ENCODE data around the gene TNNC2.

Gene TNNC2

GRCh38 chr20:45867136-45867818, 40.2 kb upstream of the TNNC2 start:
- Histone ChIP-seq H3K18ac (ENCODE audit: low read length) (no peak overlapping the region), H3K27ac (ENCODE audit: low read depth, low read length) (no peak overlapping the region)
- no CpG with 5 or more reads among the region's 6 CpGs for WGBS (ENCODE audit: extremely low coverage, insufficient coverage, low lambda C conversion rate)

GRCh38 chr20:45866454-45866853, 39.3 kb upstream of the TNNC2 start:
- Histone ChIP-seq H3K27me3 (ENCODE audit: insufficient read depth, low read length, poor library complexity) (no peaks in the 10 kb centered on the region), H3K9ac (ENCODE audit: low read length) (no peak overlapping the region)
- WGBS (ENCODE audit: extremely low coverage, insufficient coverage, low lambda C conversion rate), result no CpG with 5 or more reads among the region's 5 CpGs

More at GRCh38 chr20:45867136-45867818, 40.2 kb upstream of the TNNC2 start:
- Histone ChIP-seq H3K79me1 (ENCODE audit: low read length) (no peaks in the 10 kb centered on the region), H3K4me3 (ENCODE audit: low read length) (no peak overlapping the region), H3K79me2 (ENCODE audit: control insufficient read depth, insufficient read depth, low read length) (no peaks in the 10 kb centered on the region), H3K4me1 (ENCODE audit: control insufficient read depth, low read depth, low read length) (no peaks in the 10 kb centered on the region), H2BK15ac (replicated peaks; ENCODE audit: low read depth) (no peak overlapping the region), H4K8ac (ENCODE audit: low read depth, low read length) (no peak overlapping the region), H3K36me3 (ENCODE audit: control insufficient read depth, insufficient read depth, low read length) (no peaks in the 10 kb centered on the region), H3K27me3 (ENCODE audit: insufficient read depth, low read length, poor library complexity) (no peaks in the 10 kb centered on the region), H4K5ac (ENCODE audit: low read length) (no peak overlapping the region), H2BK120ac (ENCODE audit: low read depth, low read length) (no peak overlapping the region), H3K56ac (ENCODE audit: low read length) (no peak overlapping the region), H2AK5ac (ENCODE audit: low read length) (no peak overlapping the region), H3K4me2 (ENCODE audit: low read length) (no peak overlapping the region), H2BK5ac (ENCODE audit: low read length) (no peak overlapping the region), H3K4ac (ENCODE audit: low read depth, low read length) (no peak overlapping the region), H3K9ac (ENCODE audit: low read length) (no peak overlapping the region), H3K23ac (ENCODE audit: low read length) (no peak overlapping the region)
- no peak for DNase-seq

GRCh38 chr20:45863543-45864470, 36.7 kb upstream of the TNNC2 start:
- no peak overlapping the region for H3K18ac ChIP-seq (ENCODE audit: low read length)
- no peak overlapping the region for H2BK15ac ChIP-seq (replicated peaks; ENCODE audit: low read depth)
- H3K4me2 ChIP-seq (ENCODE audit: low read length), result no peak overlapping the region
- no peak overlapping the region for H2AK5ac ChIP-seq (ENCODE audit: low read length)
- H3K27ac ChIP-seq (ENCODE audit: low read depth, low read length), result no peak overlapping the region
- no peaks in the 10 kb centered on the region for H3K36me3 ChIP-seq (ENCODE audit: control insufficient read depth, insufficient read depth, low read length)
- no peak overlapping the region for H2BK120ac ChIP-seq (ENCODE audit: low read depth, low read length)
- no peaks in the 10 kb centered on the region for H3K27me3 ChIP-seq (ENCODE audit: insufficient read depth, low read length, poor library complexity)
- no peak for DNase-seq
- H3K56ac ChIP-seq (ENCODE audit: low read length), result no peak overlapping the region
- no CpG with 5 or more reads among the region's 7 CpGs for WGBS (ENCODE audit: extremely low coverage, insufficient coverage, low lambda C conversion rate)
- no peaks in the 10 kb centered on the region for H3K79me1 ChIP-seq (ENCODE audit: low read length)
- no peak overlapping the region for H3K4ac ChIP-seq (ENCODE audit: low read depth, low read length)
- no peak overlapping the region for H4K8ac ChIP-seq (ENCODE audit: low read depth, low read length)
- H3K23ac ChIP-seq (ENCODE audit: low read length), result no peak overlapping the region
- H4K5ac ChIP-seq (ENCODE audit: low read length), result no peak overlapping the region
- no peak overlapping the region for H2BK5ac ChIP-seq (ENCODE audit: low read length)
- H3K79me2 ChIP-seq (ENCODE audit: control insufficient read depth, insufficient read depth, low read length), result no peaks in the 10 kb centered on the region
- no peak overlapping the region for H3K4me3 ChIP-seq (ENCODE audit: low read length)
- no peaks in the 10 kb centered on the region for H3K4me1 ChIP-seq (ENCODE audit: control insufficient read depth, low read depth, low read length)
- no peak overlapping the region for H3K9ac ChIP-seq (ENCODE audit: low read length)

More at GRCh38 chr20:45866454-45866853, 39.3 kb upstream of the TNNC2 start:
- H3K4me3 ChIP-seq (ENCODE audit: low read length), result no peak overlapping the region
- H3K18ac ChIP-seq (ENCODE audit: low read length), result no peak overlapping the region
- H2BK5ac ChIP-seq (ENCODE audit: low read length), result no peak overlapping the region
- H3K56ac ChIP-seq (ENCODE audit: low read length), result no peak overlapping the region
- no peaks in the 10 kb centered on the region for H3K36me3 ChIP-seq (ENCODE audit: control insufficient read depth, insufficient read depth, low read length)
- no peak for DNase-seq
- H2BK15ac ChIP-seq (replicated peaks; ENCODE audit: low read depth), result no peak overlapping the region
- H3K79me1 ChIP-seq (ENCODE audit: low read length), result no peaks in the 10 kb centered on the region
- H3K4me2 ChIP-seq (ENCODE audit: low read length), result no peak overlapping the region
- H2BK120ac ChIP-seq (ENCODE audit: low read depth, low read length), result no peak overlapping the region
- H4K5ac ChIP-seq (ENCODE audit: low read length), result no peak overlapping the region
- no peak overlapping the region for H4K8ac ChIP-seq (ENCODE audit: low read depth, low read length)
- no peak overlapping the region for H3K4ac ChIP-seq (ENCODE audit: low read depth, low read length)
- H3K23ac ChIP-seq (ENCODE audit: low read length), result no peak overlapping the region
- no peak overlapping the region for H3K27ac ChIP-seq (ENCODE audit: low read depth, low read length)
- no peaks in the 10 kb centered on the region for H3K4me1 ChIP-seq (ENCODE audit: control insufficient read depth, low read depth, low read length)
- no peaks in the 10 kb centered on the region for H3K79me2 ChIP-seq (ENCODE audit: control insufficient read depth, insufficient read depth, low read length)
- H2AK5ac ChIP-seq (ENCODE audit: low read length), result no peak overlapping the region

- Histone ChIP-seq H3K79me1 (ENCODE audit: low read length) (peaks cover 3% of the 10 kb centered on the region), H3K79me2 (ENCODE audit: control insufficient read depth, insufficient read depth, low read length) (peaks cover 2% of the 10 kb centered on the region), H4K5ac (ENCODE audit: low read length) (no peak overlapping the region), H3K18ac (ENCODE audit: low read length) (no peak overlapping the region), H2BK5ac (ENCODE audit: low read length) (no peak overlapping the region), H4K8ac (ENCODE audit: low read depth, low read length) (no peak overlapping the region), H3K23ac (ENCODE audit: low read length) (no peak overlapping the region), H3K27me3 (ENCODE audit: insufficient read depth, low read length, poor library complexity) (no peaks in the 10 kb centered on the region), H3K4me1 (ENCODE audit: control insufficient read depth, low read depth, low read length) (no peaks in the 10 kb centered on the region), H3K4me2 (ENCODE audit: low read length) (no peak overlapping the region), H3K4me3 (ENCODE audit: low read length) (no peak overlapping the region), H3K9ac (ENCODE audit: low read length) (no peak overlapping the region), H2BK120ac (ENCODE audit: low read depth, low read length) (no peak overlapping the region), H3K27ac (ENCODE audit: low read depth, low read length) (no peak overlapping the region), H3K36me3 (ENCODE audit: control insufficient read depth, insufficient read depth, low read length) (no peaks in the 10 kb centered on the region), H2BK15ac (replicated peaks; ENCODE audit: low read depth) (no peak overlapping the region), H3K4ac (ENCODE audit: low read depth, low read length) (no peak overlapping the region), H3K56ac (ENCODE audit: low read length) (no peak overlapping the region), H2AK5ac (ENCODE audit: low read length) (no peak overlapping the region)
- DNase-seq, result no peak
- no CpG with 5 or more reads among the region's 7 CpGs for WGBS (ENCODE audit: extremely low coverage, insufficient coverage, low lambda C conversion rate)
These were observed 34.3 kb upstream of the TNNC2 start for GRCh38 chr20:45861221-45862075.

GRCh38 chr20:45860560-45861220, 33.6 kb upstream of the TNNC2 start:
- no peak for DNase-seq
- Histone ChIP-seq H2AK5ac (ENCODE audit: low read length) (no peak overlapping the region), H3K79me2 (ENCODE audit: control insufficient read depth, insufficient read depth, low read length) (peaks cover 2% of the 10 kb centered on the region), H3K18ac (ENCODE audit: low read length) (no peak overlapping the region), H3K4ac (ENCODE audit: low read depth, low read length) (no peak overlapping the region), H4K8ac (ENCODE audit: low read depth, low read length) (no peak overlapping the region), H4K5ac (ENCODE audit: low read length) (no peak overlapping the region), H3K9ac (ENCODE audit: low read length) (no peak overlapping the region), H2BK15ac (replicated peaks; ENCODE audit: low read depth) (no peak overlapping the region), H3K56ac (ENCODE audit: low read length) (no peak overlapping the region), H3K4me2 (ENCODE audit: low read length) (no peak overlapping the region), H3K4me3 (ENCODE audit: low read length) (no peak overlapping the region), H3K36me3 (ENCODE audit: control insufficient read depth, insufficient read depth, low read length) (no peaks in the 10 kb centered on the region), H3K27me3 (ENCODE audit: insufficient read depth, low read length, poor library complexity) (no peaks in the 10 kb centered on the region), H3K23ac (ENCODE audit: low read length) (no peak overlapping the region), H2BK120ac (ENCODE audit: low read depth, low read length) (no peak overlapping the region), H3K4me1 (ENCODE audit: control insufficient read depth, low read depth, low read length) (no peaks in the 10 kb centered on the region), H3K79me1 (ENCODE audit: low read length) (peaks cover 3% of the 10 kb centered on the region), H2BK5ac (ENCODE audit: low read length) (no peak overlapping the region), H3K27ac (ENCODE audit: low read depth, low read length) (no peak overlapping the region)
- WGBS (ENCODE audit: extremely low coverage, insufficient coverage, low lambda C conversion rate), result no CpG with 5 or more reads among the region's 7 CpGs
